GM23248 (cell line): Measurements from ENCODE around the gene INPP5J. TPM values are rescaled to one million over a fixed set of nuclear protein-coding genes. Genes with fewer than 3 reads are reported as not detected.

Experiments used
- DNase-seq: peaks from one replicate; pipeline ENCODE4 v3.0.0-alpha.2; 2015
- H2AFZ ChIP-seq: fragments of 200-600 bp; sonication (generic); 2 replicates; pipeline ENCODE4 v1.6.1; 2016; ENCODE audit warnings: antibody characterized with exemption
- H3F3A ChIP-seq: fragments of 200-600 bp; sonication (generic); 2 replicates; pipeline ENCODE4 v1.6.1; 2016; ENCODE audit warnings: mild to moderate bottlenecking, antibody characterized with exemption, mixed run types; ENCODE audit not compliant: insufficient read depth
- H3K27ac ChIP-seq: fragments of 200-600 bp; sonication (generic); 2 replicates; pipeline ENCODE4 v1.5.1; 2016; ENCODE audit warnings: mild to moderate bottlenecking
- H3K27me3 ChIP-seq: fragments of 200-600 bp; sonication (generic); replicated peaks from 2 replicates; pipeline ENCODE4 v1.6.1; 2016; ENCODE audit warnings: mild to moderate bottlenecking; ENCODE audit not compliant: insufficient read depth
- H3K36me3 ChIP-seq: fragments of 200-600 bp; sonication (generic); 2 replicates; pipeline ENCODE4 v1.6.1; 2016; ENCODE audit warnings: low read depth, mild to moderate bottlenecking
- H3K4me1 ChIP-seq: fragments of 200-600 bp; sonication (generic); 2 replicates; pipeline ENCODE4 v1.6.1; 2016; ENCODE audit warnings: mild to moderate bottlenecking; ENCODE audit not compliant: insufficient read depth
- H3K4me2 ChIP-seq: fragments of 200-600 bp; sonication (generic); one replicate; pipeline ENCODE4 v1.6.1; 2016; ENCODE audit warnings: mild to moderate bottlenecking; ENCODE audit not compliant: unreplicated experiment
- H3K4me3 ChIP-seq: fragments of 200-600 bp; sonication (generic); 2 replicates; pipeline ENCODE4 v1.5.1; 2016; ENCODE audit warnings: mild to moderate bottlenecking
- H3K79me2 ChIP-seq: fragments of 200-600 bp; sonication (generic); 2 replicates; pipeline ENCODE4 v1.6.1; 2016; ENCODE audit warnings: mild to moderate bottlenecking; ENCODE audit not compliant: insufficient read depth
- H3K9ac ChIP-seq: fragments of 200-600 bp; sonication (generic); 2 replicates; pipeline ENCODE4 v1.6.1; 2016; ENCODE audit warnings: mild to moderate bottlenecking
- H3K9me2 ChIP-seq: fragments of 200-600 bp; sonication (generic); 2 replicates; pipeline ENCODE4 v1.6.1; 2016; ENCODE audit warnings: mixed run types, mild to moderate bottlenecking, moderate library complexity; ENCODE audit not compliant: insufficient read depth
- H3K9me3 ChIP-seq: fragments of 200-600 bp; sonication (generic); one replicate; pipeline ENCODE4 v1.6.1; 2017; ENCODE audit warnings: low read depth
- H4K20me1 ChIP-seq: fragments of 200-600 bp; sonication (generic); 2 replicates; pipeline ENCODE4 v1.6.0; 2016; ENCODE audit not compliant: insufficient read depth
- EZH2 ChIP-seq: fragments of 200-600 bp; sonication (generic); IDR thresholded peaks from 2 replicates; pipeline ENCODE4 v1.6.1; 2018; ENCODE audit warnings: antibody characterized with exemption, mild to moderate bottlenecking; ENCODE audit not compliant: insufficient read depth, poor library complexity, severe bottlenecking
- EZH2phosphoT487 ChIP-seq: fragments of 200-600 bp; sonication (generic); IDR thresholded peaks from 2 replicates; pipeline ENCODE4 v1.6.1; 2018; ENCODE audit warnings: antibody characterized with exemption, moderate library complexity, mild to moderate bottlenecking, low read depth; ENCODE audit not compliant: insufficient read depth
- WGBS, 2 experiments: methylation state at CpG; one replicate each; pipeline ENCODE4 v1.1.6; 2015 to 2017; ENCODE audit warnings: low lambda C conversion rate in 2 of 2, low coverage in 1 of 2; ENCODE audit errors: missing lambda C conversion rate in 2 of 2; 5-methylcytosine and 5-hydroxymethylcytosine counted together
- in situ Hi-C: fragments of 300-500 bp; cut with MboI; formaldehyde crosslinking; loops from 2 replicates; pipeline ENCODE4 v1.15.0; 2020
- polyA plus RNA-seq: library from polyadenylated mRNA; unstranded; fragments of >200 nt; fragmentation: Nextera tagmentation; extraction: Ambion mirVana; gene quantifications from 2 replicates; pipeline ENCODE4 v1.2.1, GENCODE V29; 2016
- total RNA-seq: library from RNA; depleted of rRNA; stranded (reverse); fragments of >200 nt; shearing (Covaris generic); gene quantifications from 2 replicates; pipeline ENCODE4 v1.2.3, GENCODE V29; 2014

INPP5J gene
- total and polyA plus RNA-seq, 2 experiments from 2014 or later, result 0.26 TPM; not detected in 1

DNA sequence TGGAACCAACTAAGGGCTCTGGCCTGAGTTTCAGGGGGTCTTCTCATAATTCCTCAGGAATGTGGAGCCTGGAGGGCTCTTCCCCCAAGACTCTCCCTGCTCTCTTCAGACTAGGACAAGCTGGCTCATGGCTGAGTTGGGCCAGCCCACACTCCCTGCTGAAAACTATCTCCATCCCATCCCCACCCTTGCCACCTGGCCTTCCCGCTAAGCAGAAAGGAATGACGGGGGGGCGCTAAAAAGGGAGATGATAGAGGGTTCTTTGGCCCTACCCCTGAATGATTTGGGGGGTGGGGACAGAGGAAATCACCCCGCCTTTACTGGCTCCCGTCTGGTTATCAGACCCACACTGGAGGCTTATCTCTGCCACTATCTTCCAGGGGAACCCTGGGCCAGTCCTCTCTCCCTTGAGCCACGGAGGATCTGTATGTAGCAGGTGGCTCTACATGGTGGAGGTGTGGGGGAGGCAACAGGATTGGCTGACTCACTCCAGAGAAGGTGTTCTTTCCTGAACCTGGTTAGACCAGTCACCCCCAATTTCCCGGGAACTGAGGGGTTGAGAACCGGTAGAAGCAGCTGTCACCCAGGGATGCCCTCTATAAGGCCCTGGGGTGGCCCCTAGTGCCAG lies 35.9 kb upstream of the INPP5J start:
- H3K9me3 ChIP-seq, result no peaks in the 10 kb centered on the region
- in situ Hi-C loops, result loop anchor here (10.0 kb wide), 1 partner anchor 132 kb away; no protein-coding TSS in a partner anchor
- peak overlapping the region; percentile 85 for H3K9ac ChIP-seq
- H3K4me2 ChIP-seq, result no peak overlapping the region
- H2AFZ ChIP-seq, result no peak overlapping the region
- H3K4me3 ChIP-seq, result no peak overlapping the region
- no peaks in the 10 kb centered on the region for H3F3A ChIP-seq
- H3K4me1 ChIP-seq, result peaks cover 28% of the 10 kb centered on the region
- WGBS, 2 experiments, result 88% methylated on average over 8 of the region's 8 CpGs
- H3K27ac ChIP-seq, result no peak overlapping the region
- no peak for TF ChIP-seq EZH2phosphoT487
- TF ChIP-seq EZH2, result no peak
- DNase-seq, result no peak
- H4K20me1 ChIP-seq, result no peaks in the 10 kb centered on the region
- peaks cover 79% of the 10 kb centered on the region for H3K79me2 ChIP-seq
- no peaks in the 10 kb centered on the region for H3K9me2 ChIP-seq
- H3K36me3 ChIP-seq, result peaks cover 12% of the 10 kb centered on the region; the same call in 1 of the 2 replicates
- no peaks in the 10 kb centered on the region for H3K27me3 ChIP-seq

- H3K4me3 ChIP-seq, result no peak overlapping the region
- no peak overlapping the region for H2AFZ ChIP-seq
- no peaks in the 10 kb centered on the region for H3K9me2 ChIP-seq
- H4K20me1 ChIP-seq, result no peaks in the 10 kb centered on the region
- DNase-seq, result no peak
- in situ Hi-C loops, result loop anchor here (10.0 kb wide), 1 partner anchor 133 kb away; no protein-coding TSS in a partner anchor
- no peaks in the 10 kb centered on the region for H3K9me3 ChIP-seq
- peaks cover 20% of the 10 kb centered on the region; the same call in 1 of the 2 replicates for H3K36me3 ChIP-seq
- WGBS, 2 experiments, result 94 to 96% methylated on average over 19 to 21 of the region's 21 CpGs
- H3K27ac ChIP-seq, result no peak overlapping the region
- TF ChIP-seq EZH2phosphoT487 (no peak), EZH2 (no peak)
- H3K79me2 ChIP-seq, result peaks cover 79% of the 10 kb centered on the region
- H3K4me2 ChIP-seq, result no peak overlapping the region
- H3K4me1 ChIP-seq, result peaks cover 27% of the 10 kb centered on the region
- H3K9ac ChIP-seq, result no peak overlapping the region
- H3F3A ChIP-seq, result no peaks in the 10 kb centered on the region; the same call in 1 of the 2 replicates
- H3K27me3 ChIP-seq, result no peaks in the 10 kb centered on the region
Measured at GRCh38 chr22:31087744-31088215, 35.0 kb upstream of the INPP5J start.

- H3K27ac ChIP-seq, result no peak overlapping the region
- H4K20me1 ChIP-seq, result no peaks in the 10 kb centered on the region
- no peak for DNase-seq
- H2AFZ ChIP-seq, result no peak overlapping the region
- H3K27me3 ChIP-seq, result no peaks in the 10 kb centered on the region
- in situ Hi-C loops, result loop anchor here (10.0 kb wide), 1 partner anchor 134 kb away; no protein-coding TSS in a partner anchor
- H3K4me3 ChIP-seq, result no peak overlapping the region
- H3K9me3 ChIP-seq, result no peaks in the 10 kb centered on the region
- no peak for TF ChIP-seq EZH2phosphoT487
- no peak for TF ChIP-seq EZH2
- H3K79me2 ChIP-seq, result peaks cover 76% of the 10 kb centered on the region
- no peaks in the 10 kb centered on the region; the same call in 1 of the 2 replicates for H3F3A ChIP-seq
- peaks cover 21% of the 10 kb centered on the region for H3K4me1 ChIP-seq
- no peak overlapping the region for H3K4me2 ChIP-seq
- 92% methylated on average over 26 of the region's 26 CpGs for WGBS, 2 experiments
- no peaks in the 10 kb centered on the region for H3K9me2 ChIP-seq
- H3K36me3 ChIP-seq, result peaks cover 25% of the 10 kb centered on the region; the same call in 1 of the 2 replicates
- H3K9ac ChIP-seq, result no peak overlapping the region
Measured at GRCh38 chr22:31088233-31088986, 34.4 kb upstream of the INPP5J start.
